ENCODE measurements around the gene RABL2A. TPM values are rescaled to one million over a fixed set of nuclear protein-coding genes. Genes with fewer than 3 reads are reported as not detected.
A peak's percentile ranks its signal among the peaks of the same experiment; 100 is the strongest.
"Not testable (repeated sequence)": the region's sequence is repeated elsewhere in the genome, so short reads cannot be mapped to it uniquely, and the experiment has no call there.

RABL2A gene
- total RNA-seq: 1 to 10 TPM; 1.2 to 5.2 (median 2.7) TPM

- H3K4me1 ChIP-seq; H3K36me3 ChIP-seq; intact Hi-C loops (cut with DNase I; ENCODE audit: low total_unique reads); H3K9me3 ChIP-seq; H3K27me3 ChIP-seq; in situ Hi-C loops (cut with MboI; ENCODE audit: low sequenced_read_pairs in 4 of 4): not testable (repeated sequence)
- ATAC-seq: peak; percentile 98
- peak within 1 kb of the TSS; percentile 55 to 60 (median 56) for H3K4me3 ChIP-seq
- DNase-seq: peak; percentile 64 to 75
- H3K27ac ChIP-seq: peak within 1 kb of the TSS in 3 of 4 donors; percentile 48 to 64 (median 62)
Observed at GRCh38 chr2:113626616-113627330, at the start of gene RABL2A. RABL2A (plus strand) TSS chr2:113627266; CDS start chr2:113628607, 1,341 bp downstream.

DNA sequence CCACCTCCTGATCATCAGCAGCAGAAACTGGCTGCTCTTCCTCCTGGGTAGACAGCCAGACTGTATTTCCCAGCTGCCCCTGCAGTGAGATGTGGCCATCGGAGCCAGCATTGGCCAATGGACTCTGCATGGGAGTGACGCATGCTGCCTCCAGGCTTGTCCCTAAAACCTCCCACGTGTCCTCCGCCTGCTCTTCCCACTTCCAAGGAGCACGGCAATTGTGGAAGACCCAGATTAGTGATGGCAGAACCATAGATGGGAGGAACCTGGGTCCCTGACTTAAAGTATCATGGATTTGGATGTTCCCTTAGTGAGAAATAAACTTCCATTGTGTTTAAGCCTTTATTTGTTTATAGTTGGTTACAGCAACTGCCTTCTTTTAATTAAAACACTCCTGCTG is 48.6 kb upstream of the RABL2A start:
- ATAC-seq: not testable (repeated sequence)

GRCh38 chr2:113582473-113582872 is 44.6 kb upstream of the RABL2A start:
- DNase-seq; ATAC-seq; H3K4me3 ChIP-seq; H3K27ac ChIP-seq; H3K9me3 ChIP-seq; H3K36me3 ChIP-seq; intact Hi-C loops (cut with DNase I; ENCODE audit: low total_unique reads); in situ Hi-C loops (cut with MboI; ENCODE audit: low sequenced_read_pairs in 4 of 4); H3K27me3 ChIP-seq: not testable (repeated sequence)
- H3K4me1 ChIP-seq: peaks cover 13 to 26% of the 10 kb centered on the region in 2 donors

More for the DNA sequence above, 48.6 kb upstream of the RABL2A start:
- H3K27ac ChIP-seq; H3K27me3 ChIP-seq; H3K36me3 ChIP-seq; in situ Hi-C loops (cut with MboI; ENCODE audit: low sequenced_read_pairs in 4 of 4); DNase-seq; H3K4me3 ChIP-seq; H3K4me1 ChIP-seq; intact Hi-C loops (cut with DNase I; ENCODE audit: low total_unique reads); H3K9me3 ChIP-seq: not testable (repeated sequence)

DNA sequence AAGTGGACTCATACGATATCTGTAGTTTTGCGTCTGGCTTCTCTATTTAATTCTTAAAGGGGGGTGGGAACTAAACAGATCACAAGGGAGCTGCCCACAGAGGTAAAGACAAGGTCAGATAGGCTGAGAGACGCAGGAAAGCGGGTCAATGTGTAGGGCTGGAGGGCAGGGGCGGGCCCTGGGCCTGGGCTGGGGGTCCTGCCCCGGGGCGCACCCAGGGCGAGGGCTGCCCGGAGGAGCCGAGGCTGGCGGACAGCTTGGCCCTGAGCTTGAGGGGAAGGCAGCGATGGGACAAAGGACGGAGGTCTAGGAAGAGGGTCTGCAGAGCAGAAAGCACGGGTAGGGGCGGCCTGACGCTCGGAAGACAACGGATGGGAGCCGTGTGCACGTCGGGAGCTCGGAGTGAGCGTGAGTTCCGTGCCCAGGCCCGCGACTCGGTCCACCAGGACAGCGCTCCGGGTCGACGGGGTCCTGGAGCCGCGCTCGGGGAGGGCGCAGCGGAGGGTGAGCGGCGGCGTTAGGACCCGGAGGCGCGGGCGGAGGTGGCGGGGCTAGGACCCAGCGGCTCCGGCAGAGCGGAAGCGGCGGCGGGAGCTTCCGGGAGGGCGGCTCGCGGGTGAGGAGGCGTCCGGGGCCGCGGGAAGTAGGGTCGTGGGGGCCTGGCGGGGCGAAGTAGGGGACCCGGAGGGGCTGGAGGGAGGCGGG is 43.4 kb upstream of the RABL2A start:
- not testable (repeated sequence) for H3K9me3 ChIP-seq

DNA sequence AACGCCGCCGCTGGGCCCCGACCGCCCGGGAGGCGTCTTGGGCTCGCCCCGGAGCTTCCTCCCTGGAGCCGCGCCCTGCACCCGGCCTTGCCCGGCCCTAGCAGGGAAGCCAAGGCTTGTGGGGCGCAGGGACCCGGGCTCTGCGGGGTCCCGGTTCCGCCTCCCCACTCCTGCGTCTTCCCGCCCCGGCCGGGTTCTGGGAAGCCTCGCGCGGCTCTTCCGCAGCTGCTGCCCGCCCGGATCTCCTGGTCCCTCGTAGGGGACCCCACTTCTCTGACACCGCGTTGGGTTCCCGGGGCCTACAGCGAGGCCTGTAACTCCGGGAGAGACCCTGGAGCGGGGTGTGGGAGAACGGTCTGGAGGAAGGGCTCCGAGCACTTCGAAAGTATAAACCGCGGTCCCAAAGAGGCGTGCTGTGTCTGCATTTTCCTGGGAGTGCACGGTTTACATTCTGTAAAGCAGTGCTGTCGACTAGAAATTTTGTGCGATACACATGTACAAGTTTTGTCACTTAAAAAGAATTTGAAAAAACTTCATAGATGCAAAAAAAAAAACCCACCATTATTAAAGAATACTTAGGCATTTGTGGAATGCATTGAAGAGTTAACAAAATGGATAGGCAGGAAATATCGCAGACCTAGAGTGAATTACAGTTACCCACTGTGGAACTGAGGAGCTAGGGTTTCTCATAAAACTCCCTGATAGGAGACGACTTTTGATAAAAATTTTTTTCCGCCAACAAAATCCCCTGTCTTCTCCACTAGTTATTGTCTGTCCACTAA is 42.6 kb upstream of the RABL2A start:
- ATAC-seq; H3K36me3 ChIP-seq; intact Hi-C loops (cut with DNase I; ENCODE audit: low total_unique reads); H3K27me3 ChIP-seq; H3K9me3 ChIP-seq; in situ Hi-C loops (cut with MboI; ENCODE audit: low sequenced_read_pairs in 4 of 4); DNase-seq: not testable (repeated sequence)
- Histone ChIP-seq H3K4me3 (peak overlapping the region; percentile 64 to 95 (median 66)), H3K4me1 (peaks cover 13 to 31% of the 10 kb centered on the region in 2 donors), H3K27ac (peak overlapping the region; percentile 70 to 87 (median 76))

More for the DNA sequence above, 43.4 kb upstream of the RABL2A start:
- peak overlapping the region; percentile 64 to 95 (median 66) for H3K4me3 ChIP-seq
- H3K4me1 ChIP-seq: peaks cover 13 to 31% of the 10 kb centered on the region in 2 donors
- H3K27ac ChIP-seq: peak overlapping the region; percentile 70 to 87 (median 76)
- peak; percentile 52 to 60 for DNase-seq
- in situ Hi-C loops (cut with MboI; ENCODE audit: low sequenced_read_pairs in 4 of 4); ATAC-seq; intact Hi-C loops (cut with DNase I; ENCODE audit: low total_unique reads); H3K27me3 ChIP-seq; H3K36me3 ChIP-seq: not testable (repeated sequence)
- peak in 1 of 2 donors; percentile 39 for TF ChIP-seq POLR2A (IDR thresholded peaks at IDR 0.05)

DNA sequence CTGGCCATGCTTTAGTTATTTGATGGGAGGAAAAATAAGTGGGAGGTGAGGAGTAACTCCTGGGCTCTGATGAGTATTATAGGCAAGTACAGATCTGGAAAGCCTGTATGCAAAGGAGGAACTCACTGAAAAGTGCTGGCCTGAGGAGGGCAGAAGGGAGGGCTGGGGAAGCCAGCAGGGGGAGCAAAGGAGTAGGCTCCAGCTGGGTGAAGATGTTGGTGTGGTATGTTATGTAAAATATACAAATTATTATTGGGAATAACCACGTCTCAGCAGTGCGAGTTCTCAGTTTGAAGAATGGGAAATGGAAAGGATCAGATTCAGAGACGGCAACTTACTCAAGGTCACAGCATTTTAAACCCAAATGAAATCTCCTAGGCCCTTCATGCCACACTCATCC is 39.9 kb upstream of the RABL2A start:
- DNase-seq: peak in 1 of 2 donors; percentile 36
- ATAC-seq; H3K4me3 ChIP-seq; in situ Hi-C loops (cut with MboI; ENCODE audit: low sequenced_read_pairs in 4 of 4); H3K27me3 ChIP-seq; H3K9me3 ChIP-seq; H3K27ac ChIP-seq; intact Hi-C loops (cut with DNase I; ENCODE audit: low total_unique reads); H3K36me3 ChIP-seq: not testable (repeated sequence)
- H3K4me1 ChIP-seq: peaks cover 13 to 31% of the 10 kb centered on the region in 2 donors
- TF ChIP-seq, protein P1, sequence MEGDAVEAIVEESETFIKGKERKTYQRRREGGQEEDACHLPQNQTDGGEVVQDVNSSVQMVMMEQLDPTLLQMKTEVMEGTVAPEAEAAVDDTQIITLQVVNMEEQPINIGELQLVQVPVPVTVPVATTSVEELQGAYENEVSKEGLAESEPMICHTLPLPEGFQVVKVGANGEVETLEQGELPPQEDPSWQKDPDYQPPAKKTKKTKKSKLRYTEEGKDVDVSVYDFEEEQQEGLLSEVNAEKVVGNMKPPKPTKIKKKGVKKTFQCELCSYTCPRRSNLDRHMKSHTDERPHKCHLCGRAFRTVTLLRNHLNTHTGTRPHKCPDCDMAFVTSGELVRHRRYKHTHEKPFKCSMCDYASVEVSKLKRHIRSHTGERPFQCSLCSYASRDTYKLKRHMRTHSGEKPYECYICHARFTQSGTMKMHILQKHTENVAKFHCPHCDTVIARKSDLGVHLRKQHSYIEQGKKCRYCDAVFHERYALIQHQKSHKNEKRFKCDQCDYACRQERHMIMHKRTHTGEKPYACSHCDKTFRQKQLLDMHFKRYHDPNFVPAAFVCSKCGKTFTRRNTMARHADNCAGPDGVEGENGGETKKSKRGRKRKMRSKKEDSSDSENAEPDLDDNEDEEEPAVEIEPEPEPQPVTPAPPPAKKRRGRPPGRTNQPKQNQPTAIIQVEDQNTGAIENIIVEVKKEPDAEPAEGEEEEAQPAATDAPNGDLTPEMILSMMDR (IDR thresholded peaks at IDR 0.05 in 4 of 5, conservative IDR thresholded peaks at IDR 0.05 in 1 of 5): peak in 3 of 5 experiments; percentile 10 to 44 (median 29)

GRCh38 chr2:113589591-113589990 is 37.5 kb upstream of the RABL2A start:
- in situ Hi-C loops (cut with MboI; ENCODE audit: low sequenced_read_pairs in 4 of 4); H3K27me3 ChIP-seq; H3K9me3 ChIP-seq; ATAC-seq; H3K36me3 ChIP-seq; DNase-seq; H3K27ac ChIP-seq; H3K4me3 ChIP-seq; intact Hi-C loops (cut with DNase I; ENCODE audit: low total_unique reads): not testable (repeated sequence)
- peaks cover 13 to 24% of the 10 kb centered on the region in 2 donors for H3K4me1 ChIP-seq

DNA sequence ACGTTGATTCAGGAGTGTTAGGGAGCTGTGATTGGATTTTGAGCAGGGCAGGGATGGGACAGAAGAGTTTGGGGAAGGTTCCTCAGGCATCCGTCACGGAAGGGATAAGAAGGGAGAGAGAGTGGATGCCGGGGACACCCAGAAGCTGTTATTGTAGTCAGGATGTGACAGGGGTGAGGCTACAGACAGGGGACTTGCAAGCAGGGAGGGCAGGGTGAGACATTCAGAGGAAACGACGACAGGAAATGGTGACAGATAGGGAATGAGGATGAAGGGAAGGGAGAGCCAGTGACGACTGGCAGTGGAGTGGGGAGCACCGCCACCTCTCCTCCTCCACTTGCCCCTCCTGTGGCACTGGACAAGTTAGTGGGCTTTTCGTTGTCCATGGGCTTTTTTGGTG is 35.1 kb upstream of the RABL2A start:
- in situ Hi-C loops (cut with MboI; ENCODE audit: low sequenced_read_pairs in 4 of 4); H3K27ac ChIP-seq; H3K4me3 ChIP-seq; H3K36me3 ChIP-seq; H3K27me3 ChIP-seq; ATAC-seq; H3K4me1 ChIP-seq; H3K9me3 ChIP-seq; intact Hi-C loops (cut with DNase I; ENCODE audit: low total_unique reads); DNase-seq: not testable (repeated sequence)

DNA sequence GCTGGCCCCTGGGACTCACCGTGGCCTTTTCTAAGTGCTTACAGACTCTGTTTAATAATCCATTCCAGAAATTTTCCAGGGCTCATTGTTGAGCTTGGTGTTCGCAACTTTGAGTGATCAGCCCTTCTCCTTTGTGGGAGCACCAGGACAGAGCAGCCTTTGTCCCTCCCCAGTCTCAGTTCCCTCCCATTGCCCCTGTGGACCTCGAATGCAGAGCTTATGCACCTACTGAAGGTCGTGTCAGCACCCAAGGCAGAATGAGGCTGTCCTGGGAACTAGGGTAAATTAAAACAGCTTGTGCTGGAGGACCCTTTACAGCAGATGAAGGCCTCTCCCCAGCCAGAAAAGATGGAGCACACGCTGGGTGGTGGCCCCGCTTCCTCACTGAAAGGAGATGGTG is 33.8 kb upstream of the RABL2A start:
- intact Hi-C loops (cut with DNase I; ENCODE audit: low total_unique reads); in situ Hi-C loops (cut with MboI; ENCODE audit: low sequenced_read_pairs in 4 of 4); H3K27ac ChIP-seq; H3K27me3 ChIP-seq; H3K4me1 ChIP-seq; H3K9me3 ChIP-seq; H3K4me3 ChIP-seq; H3K36me3 ChIP-seq; ATAC-seq; DNase-seq: not testable (repeated sequence)

DNA sequence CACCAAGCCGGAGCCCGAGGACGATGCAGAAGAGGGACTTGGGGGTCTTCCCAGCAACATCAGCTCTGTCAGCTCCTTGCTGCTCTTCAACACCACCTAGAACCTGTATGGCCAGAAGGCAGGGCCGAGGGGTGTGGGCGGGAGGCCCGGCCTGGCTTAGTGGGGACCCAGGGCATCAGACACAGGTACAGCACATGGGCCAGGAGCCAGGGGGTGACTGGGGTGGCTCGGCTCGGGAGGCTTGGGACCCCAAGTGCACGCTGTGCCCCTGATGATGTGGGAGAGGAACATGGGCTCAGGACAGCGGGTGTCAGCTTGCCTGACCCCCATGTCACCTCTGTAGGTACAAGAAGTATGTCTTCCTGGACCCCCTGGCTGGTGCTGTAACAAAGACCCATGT is 31.3 kb upstream of the RABL2A start:
- H3K4me1 ChIP-seq; H3K27me3 ChIP-seq; H3K27ac ChIP-seq; ATAC-seq; H3K9me3 ChIP-seq; intact Hi-C loops (cut with DNase I; ENCODE audit: low total_unique reads); in situ Hi-C loops (cut with MboI; ENCODE audit: low sequenced_read_pairs in 4 of 4); H3K36me3 ChIP-seq; H3K4me3 ChIP-seq; DNase-seq: not testable (repeated sequence)

Measured in gastrocnemius medialis (tissue), 4 donors.